ENCODE measurements around the gene SLC22A25.
"Not testable (repeated sequence)": the region's sequence is repeated elsewhere in the genome, so short reads cannot be mapped to it uniquely, and the experiment has no call there.

Gene SLC22A25

DNA sequence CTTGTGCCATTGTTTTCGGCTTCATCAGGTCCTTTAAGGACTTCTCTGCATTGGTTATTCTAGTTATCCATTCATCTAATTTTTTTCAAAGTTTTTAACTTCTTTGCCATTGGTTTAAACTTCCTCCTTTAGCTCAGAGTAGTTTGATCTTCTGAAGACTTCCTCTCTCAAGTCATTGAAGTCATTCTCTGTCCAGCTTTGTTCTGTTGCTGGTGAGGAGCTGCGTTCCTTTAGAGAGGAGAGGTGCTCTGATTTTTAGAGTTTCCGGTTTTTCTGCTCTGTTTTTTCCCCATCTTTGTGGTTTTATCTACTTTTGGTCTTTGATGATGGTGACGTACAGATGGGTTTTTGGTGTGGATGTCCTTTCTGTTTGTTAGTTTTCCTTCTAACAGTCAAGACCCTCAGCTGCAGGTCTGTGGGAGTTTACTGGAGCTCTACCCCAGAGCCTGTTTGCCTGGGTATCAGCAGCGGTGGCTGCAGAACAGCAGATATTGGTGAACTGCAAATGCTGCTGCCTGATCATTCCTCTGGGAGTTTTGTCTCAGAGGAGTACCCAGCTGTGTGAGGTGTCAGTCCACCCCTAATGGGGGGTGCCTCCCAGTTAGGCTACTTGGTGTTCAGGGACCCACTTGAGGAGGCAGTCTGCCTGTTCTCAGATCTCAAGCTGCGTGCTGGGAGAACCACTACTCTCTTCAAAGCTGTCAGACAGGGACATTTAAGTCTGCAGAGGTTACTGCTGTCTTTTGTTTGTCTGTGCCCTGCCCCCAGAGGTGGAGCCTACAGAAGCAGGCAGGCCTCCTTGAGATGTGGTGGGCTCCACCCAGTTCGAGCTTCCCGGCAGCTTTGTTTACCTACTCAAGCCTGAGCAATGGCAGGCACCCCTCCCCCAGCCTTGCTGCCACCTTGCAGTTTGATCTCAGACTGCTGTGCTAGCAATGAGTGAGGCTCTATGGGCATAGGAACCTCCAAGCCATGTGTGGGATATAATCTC, 7.6 kb downstream of the SLC22A25 start:
- DNase-seq (ENCODE audit: low read depth in 2 of 2), result not testable (repeated sequence)

DNA sequence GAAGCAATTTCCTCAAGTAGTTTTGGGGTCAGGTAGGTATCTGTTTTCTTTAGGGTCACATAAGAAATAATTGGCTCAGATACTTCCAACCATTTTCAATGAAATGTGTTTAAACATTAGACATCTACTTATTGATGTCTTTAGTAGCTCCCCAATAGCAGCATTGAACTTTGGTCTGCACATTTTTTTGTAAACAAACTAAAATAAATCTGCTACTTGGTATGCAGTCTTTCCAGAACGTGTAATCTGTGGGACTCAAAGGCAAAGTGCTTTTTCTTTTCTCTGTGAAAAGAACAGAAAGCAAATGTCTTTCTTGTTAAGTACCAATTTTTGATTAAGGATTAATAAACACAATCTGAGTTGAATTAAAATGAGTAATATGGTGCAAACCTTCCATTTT, 13.6 kb downstream of the SLC22A25 start:
- no peak for DNase-seq (ENCODE audit: low read depth in 2 of 2)

DNA sequence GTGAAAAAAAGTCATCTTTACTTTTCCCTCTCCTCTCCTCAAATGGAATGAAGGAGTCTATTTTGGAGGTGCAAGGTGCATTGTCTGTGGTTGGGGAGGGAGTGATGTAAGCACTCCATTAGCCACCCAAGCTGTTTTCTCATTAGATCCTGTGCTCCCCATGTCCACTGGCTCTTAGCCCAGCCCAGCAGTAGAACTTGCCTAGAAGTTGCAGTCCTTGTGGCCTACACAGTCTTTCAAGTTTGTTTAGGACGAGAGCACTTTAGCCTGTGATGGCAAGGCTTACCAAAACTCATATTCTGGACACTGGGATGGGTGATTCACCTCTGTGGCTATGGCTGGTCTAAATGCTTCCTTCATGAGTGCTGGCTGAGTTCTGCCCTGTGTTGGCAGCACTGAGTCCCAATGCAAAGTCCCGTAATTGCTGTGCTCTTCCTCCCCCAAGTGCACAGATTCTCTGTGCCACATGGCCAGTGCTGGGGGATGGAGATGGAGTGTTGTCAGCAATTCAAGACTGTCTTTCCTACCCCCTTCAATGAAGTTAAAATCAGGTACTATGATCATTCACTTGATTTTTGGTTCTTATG, 15.8 kb downstream of the SLC22A25 start:
- DNase-seq (ENCODE audit: low read depth in 2 of 2), result no peak

DNA sequence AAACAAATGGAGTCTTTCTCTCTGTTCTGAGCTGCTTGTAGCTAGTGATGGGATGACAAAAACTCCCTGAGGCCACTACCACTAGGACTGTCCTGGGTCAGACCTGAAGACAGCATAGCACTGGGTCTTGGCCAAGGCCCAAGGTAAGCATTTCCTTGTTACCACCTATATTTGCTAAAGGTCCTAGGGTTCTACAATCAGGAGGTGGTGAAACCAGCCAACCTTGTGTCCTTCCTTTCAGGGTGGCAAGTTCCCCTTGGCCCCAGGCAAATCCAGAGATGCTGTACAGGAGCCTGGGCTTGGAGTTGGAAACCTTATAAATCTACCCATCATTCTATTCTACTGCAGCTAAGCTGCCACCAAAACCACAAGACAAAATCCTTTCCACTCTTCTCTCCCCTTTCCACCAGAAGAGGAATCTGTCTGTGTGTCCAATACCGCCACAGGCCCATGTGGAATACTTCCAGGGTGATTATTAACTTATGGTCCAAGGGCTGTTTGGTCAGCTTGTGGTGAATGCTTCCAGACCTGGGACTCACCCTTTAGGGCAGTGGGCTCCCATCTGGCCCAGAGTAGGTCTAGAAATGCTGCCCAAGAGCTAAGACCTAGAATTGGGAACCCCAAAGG, 16.8 kb downstream of the SLC22A25 start:
- DNase-seq (ENCODE audit: low read depth in 2 of 2), result no peak

DNA sequence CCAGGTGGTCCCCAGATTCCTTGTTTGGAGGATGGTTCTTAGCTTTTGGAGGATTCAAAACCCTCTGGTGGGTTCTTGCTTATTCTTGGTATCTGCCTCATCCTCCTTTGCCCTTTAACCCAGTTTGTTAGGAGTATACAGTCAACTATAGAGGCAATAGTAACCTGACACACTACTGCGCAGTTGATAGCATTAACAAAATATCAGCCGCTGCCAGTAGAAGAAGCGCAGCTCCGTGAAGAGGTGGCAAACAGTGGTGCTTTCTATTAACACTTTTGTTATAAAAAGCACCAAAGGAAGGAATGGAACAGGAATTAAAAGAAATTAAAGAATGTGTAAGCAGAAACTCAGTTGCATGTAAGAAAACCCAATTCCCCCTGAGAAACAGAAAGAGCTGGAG, 29.3 kb downstream of the SLC22A25 start:
- no peak for DNase-seq (ENCODE audit: low read depth in 2 of 2)

DNA sequence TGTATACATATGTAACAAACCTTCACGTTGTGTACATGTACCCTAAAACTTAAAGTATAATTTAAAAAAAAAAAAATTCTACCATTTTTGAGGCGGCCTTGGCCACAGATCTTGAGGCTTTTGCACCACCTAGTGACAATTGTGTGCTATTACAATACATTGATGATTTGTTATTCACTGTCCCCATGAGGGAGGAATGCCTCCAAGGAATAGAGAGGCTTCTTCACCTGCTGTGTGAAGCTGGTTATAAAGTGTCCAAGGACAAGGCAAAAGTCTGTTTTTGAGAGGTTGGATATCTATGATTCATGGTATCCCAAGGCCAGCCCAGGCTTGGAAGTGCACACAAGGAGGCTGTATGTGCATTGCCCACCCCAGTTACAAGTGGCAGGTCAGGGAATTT, 30.7 kb downstream of the SLC22A25 start:
- DNase-seq (ENCODE audit: low read depth in 2 of 2), result no peak

DNA sequence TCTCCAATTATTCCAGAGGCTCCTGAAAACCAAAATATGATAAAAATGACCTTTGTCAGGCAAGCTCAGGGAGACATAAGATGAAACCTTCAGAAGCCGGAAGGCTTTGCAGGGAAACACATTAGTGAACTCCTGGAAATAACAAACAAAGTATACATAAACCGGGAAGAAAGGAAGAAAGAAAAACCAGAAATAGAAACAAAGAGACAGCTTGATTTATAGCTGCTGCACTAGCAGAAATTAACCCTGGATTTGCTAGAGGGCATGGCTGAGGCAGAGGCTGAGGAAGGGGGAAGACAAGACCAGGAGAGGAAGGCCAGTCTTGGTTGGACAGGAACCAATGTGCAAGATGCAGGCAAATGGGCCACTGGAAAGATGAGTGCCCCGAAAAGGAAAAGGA, 33.3 kb downstream of the SLC22A25 start:
- DNase-seq (ENCODE audit: low read depth in 2 of 2), result no peak

All from fibroblast of skin of left quadriceps (primary cell).